MCF 10A (cell line): ENCODE results near the gene NTM. TPM values are rescaled to one million over a fixed set of nuclear protein-coding genes. Genes with fewer than 3 reads are reported as not detected.

Source experiments
- BruUV-seq: library from RNA; stranded (reverse); fragments of 400-500 nt; replicated peaks from 2 replicates; lab custom pipeline; 2021; lab: Mats Ljungman, UMichigan
- CTCF ChIA-PET: fragments of 300-600 bp; sonication (Branson Sonifier 250); formaldehyde crosslinking; extraction: SDS; loops from one replicate; lab custom pipeline; 2021; ENCODE audit warnings: antibody characterized with exemption, inconsistent platforms; lab: Yijun Ruan, JAX
- POLR2A ChIA-PET: fragments of 300-600, 350-650 bp; sonication (Branson Sonifier 250); formaldehyde crosslinking; extraction: SDS; loops from one replicate; lab custom pipeline; 2020; ENCODE audit warnings: antibody characterized with exemption, inconsistent platforms; lab: Yijun Ruan, JAX
- DNase-seq: peaks from one replicate; pipeline ENCODE4 v3.0.0-alpha.2; 2018; ENCODE audit not compliant: unreplicated experiment
- H3K27ac Mint-ChIP-seq: one replicate; pipeline ENCODE4 v1.8.0; 2022; ENCODE audit warnings: mild to moderate bottlenecking, low read depth, mixed read lengths; ENCODE audit not compliant: unreplicated experiment
- H3K27me3 Mint-ChIP-seq: one replicate; pipeline ENCODE4 v1.8.0; 2022; ENCODE audit warnings: mixed read lengths; ENCODE audit not compliant: insufficient read depth, unreplicated experiment
- H3K36me3 Mint-ChIP-seq: one replicate; pipeline ENCODE4 v1.8.0; 2022; ENCODE audit warnings: mild to moderate bottlenecking, moderate library complexity, mixed read lengths; ENCODE audit not compliant: insufficient read depth, unreplicated experiment
- H3K4me1 Mint-ChIP-seq: one replicate; pipeline ENCODE4 v1.8.0; 2022; ENCODE audit warnings: mixed read lengths; ENCODE audit not compliant: insufficient read depth, unreplicated experiment
- H3K4me3 Mint-ChIP-seq: one replicate; pipeline ENCODE4 v1.8.0; 2022; ENCODE audit warnings: mild to moderate bottlenecking, moderate library complexity, mixed read lengths; ENCODE audit not compliant: unreplicated experiment
- H3K9me3 Mint-ChIP-seq: one replicate; pipeline ENCODE4 v1.8.0; 2022; ENCODE audit warnings: mixed read lengths; ENCODE audit not compliant: unreplicated experiment
- intact Hi-C: fragments of 100-400 bp; cut with micrococcal nuclease; formaldehyde crosslinking; loops from 2 replicates; pipeline ENCODE4 v1.14.1; 2022
- total RNA-seq: library from RNA; stranded (reverse); gene quantifications from 2 replicates; pipeline ENCODE4 v1.2.3, GENCODE V29; 2022
- TF ChIP-seq, protein P1 (sequence below): fragments of 200-600 bp; IDR thresholded peaks from one replicate; pipeline ENCODE4 v1.8.0; 2022; ENCODE audit warnings: antibody characterized with exemption, mild to moderate bottlenecking; ENCODE audit not compliant: unreplicated experiment

Gene NTM
- total RNA-seq, 1 experiment from 2014 or later: not detected

DNA sequence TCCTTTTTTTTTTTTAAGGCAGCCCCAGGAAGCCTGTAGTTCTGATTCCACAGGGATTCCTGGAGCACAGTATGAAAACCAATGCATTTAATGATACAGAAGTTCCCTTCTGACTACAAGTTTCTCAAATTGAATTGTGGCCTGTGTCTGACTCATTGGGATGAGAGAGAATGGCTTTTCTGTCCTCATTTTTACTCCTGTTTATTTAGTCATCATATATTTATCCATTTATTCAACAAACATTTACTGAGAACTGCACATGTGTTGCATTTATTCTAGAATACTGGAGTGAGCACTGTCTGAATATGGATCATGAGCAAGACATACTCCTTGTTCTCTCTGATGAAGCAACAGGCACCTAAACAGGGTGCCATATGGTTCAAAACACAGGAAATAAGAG, 231.2 kb downstream of the NTM start:
- H3K9me3 Mint-ChIP-seq: peaks cover 32% of the 10 kb centered on the region
- H3K27ac Mint-ChIP-seq: no peak overlapping the region
- no TSS peak for BruUV-seq
- H3K4me1 Mint-ChIP-seq: no peaks in the 10 kb centered on the region
- H3K27me3 Mint-ChIP-seq: no peaks in the 10 kb centered on the region
- H3K4me3 Mint-ChIP-seq: no peak overlapping the region
- TF ChIP-seq, protein P1, sequence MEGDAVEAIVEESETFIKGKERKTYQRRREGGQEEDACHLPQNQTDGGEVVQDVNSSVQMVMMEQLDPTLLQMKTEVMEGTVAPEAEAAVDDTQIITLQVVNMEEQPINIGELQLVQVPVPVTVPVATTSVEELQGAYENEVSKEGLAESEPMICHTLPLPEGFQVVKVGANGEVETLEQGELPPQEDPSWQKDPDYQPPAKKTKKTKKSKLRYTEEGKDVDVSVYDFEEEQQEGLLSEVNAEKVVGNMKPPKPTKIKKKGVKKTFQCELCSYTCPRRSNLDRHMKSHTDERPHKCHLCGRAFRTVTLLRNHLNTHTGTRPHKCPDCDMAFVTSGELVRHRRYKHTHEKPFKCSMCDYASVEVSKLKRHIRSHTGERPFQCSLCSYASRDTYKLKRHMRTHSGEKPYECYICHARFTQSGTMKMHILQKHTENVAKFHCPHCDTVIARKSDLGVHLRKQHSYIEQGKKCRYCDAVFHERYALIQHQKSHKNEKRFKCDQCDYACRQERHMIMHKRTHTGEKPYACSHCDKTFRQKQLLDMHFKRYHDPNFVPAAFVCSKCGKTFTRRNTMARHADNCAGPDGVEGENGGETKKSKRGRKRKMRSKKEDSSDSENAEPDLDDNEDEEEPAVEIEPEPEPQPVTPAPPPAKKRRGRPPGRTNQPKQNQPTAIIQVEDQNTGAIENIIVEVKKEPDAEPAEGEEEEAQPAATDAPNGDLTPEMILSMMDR: no peak
- intact Hi-C loops: no loop called here
- H3K36me3 Mint-ChIP-seq: no peaks in the 10 kb centered on the region
- POLR2A ChIA-PET: no interaction called here
- no peak for DNase-seq
- CTCF ChIA-PET: no interaction called here

DNA sequence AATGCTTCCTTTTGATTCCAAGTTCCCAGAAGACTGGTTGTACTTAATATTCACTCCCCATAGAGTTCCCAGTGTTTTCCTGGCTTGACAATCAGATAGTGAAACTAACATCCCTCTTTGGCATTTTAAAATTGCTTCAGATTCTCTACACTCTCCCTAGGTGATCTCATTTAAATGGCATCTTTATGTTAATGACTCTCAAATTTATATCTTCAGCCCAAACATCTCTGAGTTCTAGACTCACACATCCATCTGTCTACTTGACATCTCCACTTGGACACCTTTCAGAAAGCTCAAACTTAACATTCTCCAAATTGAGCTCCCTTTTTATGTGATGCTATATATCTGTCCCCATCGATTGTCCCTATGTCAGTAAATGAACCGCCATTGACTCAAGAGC, 232.0 kb downstream of the NTM start:
- Mint-ChIP-seq H3K36me3 (no peaks in the 10 kb centered on the region), H3K4me3 (no peak overlapping the region), H3K9me3 (peaks cover 32% of the 10 kb centered on the region), H3K27me3 (no peaks in the 10 kb centered on the region), H3K4me1 (no peaks in the 10 kb centered on the region), H3K27ac (no peak overlapping the region)
- BruUV-seq: no TSS peak
- TF ChIP-seq, protein P1: no peak
- ChIA-PET POLR2A (no interaction called here), CTCF (interaction anchor here (0.6 kb wide), 1 partner anchor 625 kb away, joined by 3 read pairs; no protein-coding TSS in a partner anchor)
- DNase-seq: no peak
- intact Hi-C loops: no loop called here

DNA sequence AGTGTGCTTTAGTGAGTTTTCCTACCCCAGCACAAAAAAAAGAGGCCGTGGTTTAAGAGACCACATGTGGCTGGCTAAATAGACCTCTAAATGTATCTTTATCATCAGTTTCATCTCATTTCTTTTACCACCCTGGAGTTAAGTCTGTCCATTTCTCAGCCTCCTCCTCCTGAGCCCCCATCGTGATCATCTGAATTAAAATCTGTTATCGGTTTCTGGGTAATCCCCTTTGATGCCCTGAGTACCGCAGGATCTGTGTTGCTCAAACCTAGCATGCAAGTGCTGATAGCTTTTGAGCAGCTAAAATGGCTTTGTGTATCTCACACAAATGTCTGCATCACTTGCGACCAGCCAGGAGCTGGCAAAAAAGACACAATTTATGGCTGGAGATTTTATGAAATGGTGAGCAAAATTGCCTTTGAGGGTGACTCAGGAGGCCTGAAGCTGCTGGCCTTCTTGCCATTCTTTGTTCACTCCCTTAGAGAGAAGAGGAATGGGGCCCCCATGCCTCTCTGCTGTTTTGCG, 236.5 kb downstream of the NTM start:
- ChIA-PET CTCF (interaction anchor here (0.8 kb wide), 1 partner anchor 89 kb away, joined by 4 read pairs; no protein-coding TSS in a partner anchor), POLR2A (no interaction called here)
- Mint-ChIP-seq H3K4me1 (no peaks in the 10 kb centered on the region), H3K27me3 (no peaks in the 10 kb centered on the region), H3K9me3 (peaks cover 54% of the 10 kb centered on the region), H3K36me3 (no peaks in the 10 kb centered on the region), H3K4me3 (no peak overlapping the region), H3K27ac (no peak overlapping the region)
- BruUV-seq: no TSS peak
- no peak for DNase-seq
- intact Hi-C loops: no loop called here
- TF ChIP-seq, protein P1: no peak

DNA sequence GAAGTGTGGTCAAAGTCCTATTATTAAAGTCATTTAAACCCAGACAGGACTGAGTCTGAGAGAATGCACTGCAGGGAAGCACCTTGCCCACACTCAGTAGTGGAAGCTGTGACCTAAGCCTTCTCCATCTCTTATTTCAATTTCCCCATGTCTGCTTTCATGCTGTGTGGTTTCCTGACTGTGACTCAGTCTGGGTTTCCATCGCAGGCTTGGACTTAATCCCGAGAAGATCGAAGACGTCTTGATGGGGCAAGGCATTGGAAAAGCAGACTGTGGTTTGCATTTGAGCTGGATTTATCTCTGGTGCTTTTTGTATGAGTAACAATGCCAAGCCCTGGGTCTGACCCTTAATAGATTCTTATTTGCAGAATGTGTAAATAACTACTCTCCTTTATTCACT, 238.9 kb downstream of the NTM start:
- peak; percentile 0 for DNase-seq
- Mint-ChIP-seq H3K4me1 (no peaks in the 10 kb centered on the region), H3K9me3 (peaks cover 39% of the 10 kb centered on the region), H3K36me3 (no peaks in the 10 kb centered on the region), H3K27ac (no peak overlapping the region), H3K4me3 (no peak overlapping the region), H3K27me3 (no peaks in the 10 kb centered on the region)
- BruUV-seq: no TSS peak
- TF ChIP-seq, protein P1: no peak
- intact Hi-C loops: no loop called here
- CTCF ChIA-PET: interaction anchor here (0.5 to 0.8 kb wide), 3 partner anchors 61 to 648 kb away, joined by 3 to 4 read pairs (median 3); no protein-coding TSS in a partner anchor
- POLR2A ChIA-PET: no interaction called here
